Uterus (tissue), 2 donors: ENCODE data around the gene CXCL14.

Experiments used
- CTCF ChIP-seq, 4 experiments: fragments of 200-600 bp in 2 of 4; fragments of 450-650 bp in 2 of 4; sonication (generic) in 2 of 4; IDR thresholded peaks; one replicate each; pipeline ENCODE4 v1.5.1; 2016 to 2019; ENCODE audit warnings: antibody characterized with exemption in 4 of 4, mild to moderate bottlenecking in 2 of 4, moderate library complexity in 1 of 4
- POLR2A ChIP-seq, 2 donors: fragments of 450-650 bp; IDR thresholded peaks; one replicate each; pipeline ENCODE4 v1.6.1; 2016; ENCODE audit warnings: antibody characterized with exemption in 2 of 2, mild to moderate bottlenecking in 1 of 2, moderate library complexity in 1 of 2

- TF ChIP-seq CTCF (IDR thresholded peaks at IDR 0.05) (no peak), POLR2A (IDR thresholded peaks at IDR 0.05) (no peak)
Measured at GRCh38 chr5:135545099-135545498, 33.7 kb downstream of the CXCL14 start.
